ENCODE measurements around the gene TMEM123.

Gene TMEM123

GRCh38 chr11:102471474-102471873, 18.9 kb upstream of the TMEM123 start:
- DNase-seq (ENCODE audit: low read depth in 2 of 2) = no peak

GRCh38 chr11:102470251-102470650, 17.7 kb upstream of the TMEM123 start:
- DNase-seq (ENCODE audit: low read depth in 2 of 2) = no peak

GRCh38 chr11:102469196-102469821, 16.7 kb upstream of the TMEM123 start:
- no peak for DNase-seq (ENCODE audit: low read depth in 2 of 2)

- DNase-seq (ENCODE audit: low read depth in 2 of 2) = no peak
Measured at GRCh38 chr11:102468616-102469195, 16.1 kb upstream of the TMEM123 start.

GRCh38 chr11:102467853-102468580, 15.5 kb upstream of the TMEM123 start:
- no peak for DNase-seq (ENCODE audit: low read depth in 2 of 2)

- DNase-seq (ENCODE audit: low read depth in 2 of 2) = no peak
Measured at GRCh38 chr11:102467080-102467708, 14.6 kb upstream of the TMEM123 start.

- DNase-seq (ENCODE audit: low read depth in 2 of 2) = no peak
Measured at GRCh38 chr11:102465696-102466095, 13.1 kb upstream of the TMEM123 start.

GRCh38 chr11:102464859-102465500, 12.4 kb upstream of the TMEM123 start:
- DNase-seq (ENCODE audit: low read depth in 2 of 2) = no peak

GRCh38 chr11:102464037-102464436, 11.5 kb upstream of the TMEM123 start:
- no peak for DNase-seq (ENCODE audit: low read depth in 2 of 2)

- no peak for DNase-seq (ENCODE audit: low read depth in 2 of 2)
Measured at GRCh38 chr11:102462610-102463009, 10.0 kb upstream of the TMEM123 start.

GRCh38 chr11:102459393-102459792, 6.8 kb upstream of the TMEM123 start:
- no peak for DNase-seq (ENCODE audit: low read depth in 2 of 2)

GRCh38 chr11:102458548-102458947, 6.0 kb upstream of the TMEM123 start:
- no peak for DNase-seq (ENCODE audit: low read depth in 2 of 2)

- no peak for DNase-seq (ENCODE audit: low read depth in 2 of 2)
Measured at GRCh38 chr11:102457865-102458264, 5.3 kb upstream of the TMEM123 start.

- no peak for DNase-seq (ENCODE audit: low read depth in 2 of 2)
Measured at GRCh38 chr11:102457056-102457677, 4.6 kb upstream of the TMEM123 start.

- no peak for DNase-seq (ENCODE audit: low read depth in 2 of 2)
Measured at GRCh38 chr11:102456381-102456780, 3.8 kb upstream of the TMEM123 start.

GRCh38 chr11:102453921-102454320, 1.4 kb upstream of the TMEM123 start:
- no peak for DNase-seq (ENCODE audit: low read depth in 2 of 2)

- DNase-seq (ENCODE audit: low read depth in 2 of 2) = no peak
Measured at GRCh38 chr11:102453302-102453695, 734 bp upstream of the TMEM123 start.

- DNase-seq (ENCODE audit: low read depth in 2 of 2) = peak; percentile 48 to 54
Measured at GRCh38 chr11:102451681-102452460, 694 bp downstream of the TMEM123 start.

GRCh38 chr11:102451041-102451680, 1.4 kb downstream of the TMEM123 start:
- no peak for DNase-seq (ENCODE audit: low read depth in 2 of 2)
